ENCODE measurements around the gene ZNF283.
A peak's percentile ranks its signal among the peaks of the same experiment; 100 is the strongest.
"Not testable (repeated sequence)": the region's sequence is repeated elsewhere in the genome, so short reads cannot be mapped to it uniquely, and the experiment has no call there.

Gene ZNF283

DNA sequence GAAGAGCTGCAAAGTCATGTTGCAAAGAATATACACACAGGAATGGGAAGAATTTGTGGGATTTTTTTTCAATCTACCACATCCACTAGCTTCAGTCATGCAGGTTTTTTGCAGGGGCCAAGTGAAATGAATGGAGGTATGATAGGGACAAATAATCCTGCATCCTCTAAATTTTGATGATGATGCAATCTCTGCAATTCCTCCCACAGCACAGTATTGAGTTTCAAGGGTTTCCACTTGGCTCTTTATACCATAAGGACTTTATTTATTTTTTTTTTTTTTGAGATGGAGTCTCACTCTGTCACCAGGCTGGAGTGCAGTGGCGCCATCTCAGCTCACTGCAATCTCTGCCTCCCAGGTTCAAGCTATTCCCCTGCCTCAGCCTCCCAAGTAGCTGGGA is 9.7 kb upstream of the ZNF283 start:
- H3K36me3 ChIP-seq (ENCODE audit: control insufficient read depth, insufficient read depth, low read length); H3K9me3 ChIP-seq (ENCODE audit: control insufficient read depth, low read length); H3K4me3 ChIP-seq (ENCODE audit: extremely low read depth, insufficient read depth, low read length, poor library complexity, severe bottlenecking); H3K4me1 ChIP-seq (ENCODE audit: control insufficient read depth, insufficient read depth, low read length, poor library complexity, severe bottlenecking); H3K27ac ChIP-seq (ENCODE audit: low read depth, low read length, severe bottlenecking): not testable (repeated sequence)
- WGBS, 2 experiments (ENCODE audit: insufficient coverage in 2 of 2) = no CpG with 5 or more reads among the region's 1 CpG

DNA sequence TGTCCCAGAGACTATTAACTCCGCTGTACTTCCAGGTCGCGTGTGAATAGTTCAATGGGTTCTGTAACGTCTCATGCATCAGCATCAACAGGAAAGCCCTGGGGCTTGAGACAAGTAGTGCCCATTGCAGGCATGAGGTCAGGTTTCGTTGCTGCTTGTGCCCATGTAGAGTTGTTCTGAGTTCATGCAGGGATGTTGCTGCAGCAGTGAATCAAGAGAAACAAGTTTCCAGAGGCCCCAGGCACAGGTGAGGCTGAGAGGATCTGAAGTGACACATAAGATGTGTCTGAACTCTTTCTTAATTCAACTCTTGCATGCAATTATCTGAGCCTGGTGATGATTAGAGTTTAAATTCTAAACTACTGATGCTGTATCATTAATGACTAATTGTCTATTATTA is 8.6 kb upstream of the ZNF283 start:
- Histone ChIP-seq H3K4me3 (ENCODE audit: extremely low read depth, insufficient read depth, low read length, poor library complexity, severe bottlenecking) (no peak overlapping the region), H3K36me3 (ENCODE audit: control insufficient read depth, insufficient read depth, low read length) (no peaks in the 10 kb centered on the region), H3K27ac (ENCODE audit: low read depth, low read length, severe bottlenecking) (no peak overlapping the region), H3K4me1 (ENCODE audit: control insufficient read depth, insufficient read depth, low read length, poor library complexity, severe bottlenecking) (no peaks in the 10 kb centered on the region), H3K9me3 (ENCODE audit: control insufficient read depth, low read length) (no peaks in the 10 kb centered on the region)
- WGBS, 2 experiments (ENCODE audit: insufficient coverage in 2 of 2) = 69 to 83% methylated on average over 5 of the region's 5 CpGs

DNA sequence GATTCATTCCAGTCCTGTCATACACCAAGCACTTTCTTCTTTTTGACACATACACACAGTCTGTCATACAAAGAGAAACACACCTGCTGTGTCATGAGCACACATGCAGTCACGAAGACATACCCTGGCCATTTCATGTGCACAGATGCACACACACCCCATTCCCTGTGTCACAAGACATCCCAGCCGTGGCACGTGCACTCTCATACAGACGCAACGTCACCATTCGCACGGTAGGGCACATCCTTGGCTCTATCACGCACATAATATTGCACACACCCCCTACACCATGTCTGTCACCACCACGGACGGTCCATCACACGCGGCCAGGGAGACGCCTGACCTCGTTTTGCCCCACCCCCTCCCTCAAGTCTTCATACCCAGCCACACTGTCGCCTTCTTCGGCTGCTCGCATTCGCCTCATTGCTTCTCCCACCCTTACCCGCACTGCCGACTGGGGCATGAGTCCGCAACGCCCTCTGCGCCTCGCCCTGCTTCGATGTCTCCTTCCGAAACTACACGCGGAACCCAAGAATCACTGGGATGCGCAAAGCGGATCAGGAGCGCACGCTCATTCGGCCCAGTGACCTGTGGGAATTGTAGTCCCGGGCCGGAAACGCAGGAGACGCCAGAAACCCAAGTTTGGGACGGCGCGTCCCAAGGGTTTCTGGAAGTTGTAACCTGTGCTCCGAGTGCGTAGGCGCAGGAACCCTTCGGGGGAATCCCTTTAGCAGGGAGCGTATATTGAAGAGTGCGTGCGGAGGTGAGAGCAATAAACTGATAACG is 6.8 kb upstream of the ZNF283 start:
- Histone ChIP-seq H3K36me3 (ENCODE audit: control insufficient read depth, insufficient read depth, low read length) (no peaks in the 10 kb centered on the region), H3K27ac (ENCODE audit: low read depth, low read length, severe bottlenecking) (no peak overlapping the region), H3K4me1 (ENCODE audit: control insufficient read depth, insufficient read depth, low read length, poor library complexity, severe bottlenecking) (no peaks in the 10 kb centered on the region), H3K9me3 (ENCODE audit: control insufficient read depth, low read length) (no peaks in the 10 kb centered on the region), H3K4me3 (ENCODE audit: extremely low read depth, insufficient read depth, low read length, poor library complexity, severe bottlenecking) (no peak overlapping the region)
- WGBS, 2 experiments (ENCODE audit: insufficient coverage in 2 of 2) = 90% methylated on average over 36 to 47 of the region's 48 CpGs

DNA sequence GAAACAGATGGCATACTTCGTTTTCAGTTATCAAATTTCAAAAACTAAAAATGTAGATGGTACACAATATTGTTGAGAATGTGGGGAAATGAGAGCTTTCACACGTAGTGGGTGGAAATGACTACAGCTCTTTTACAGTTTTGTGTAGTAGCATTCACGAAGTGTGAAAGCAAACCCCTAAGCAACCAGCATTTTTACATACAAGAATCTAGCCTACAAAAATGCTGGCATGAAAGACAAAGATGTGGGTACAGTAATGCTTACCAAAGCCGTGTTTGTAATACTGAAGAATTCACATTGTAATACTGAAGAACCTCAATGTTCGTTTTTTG is 6.3 kb upstream of the ZNF283 start:
- Histone ChIP-seq H3K36me3 (ENCODE audit: control insufficient read depth, insufficient read depth, low read length) (no peaks in the 10 kb centered on the region), H3K4me1 (ENCODE audit: control insufficient read depth, insufficient read depth, low read length, poor library complexity, severe bottlenecking) (no peaks in the 10 kb centered on the region), H3K27ac (ENCODE audit: low read depth, low read length, severe bottlenecking) (no peak overlapping the region), H3K9me3 (ENCODE audit: control insufficient read depth, low read length) (no peaks in the 10 kb centered on the region), H3K4me3 (ENCODE audit: extremely low read depth, insufficient read depth, low read length, poor library complexity, severe bottlenecking) (no peak overlapping the region)
- 83 to 90% methylated on average over 1 to 2 of the region's 5 CpGs for WGBS, 2 experiments (ENCODE audit: insufficient coverage in 2 of 2)

DNA sequence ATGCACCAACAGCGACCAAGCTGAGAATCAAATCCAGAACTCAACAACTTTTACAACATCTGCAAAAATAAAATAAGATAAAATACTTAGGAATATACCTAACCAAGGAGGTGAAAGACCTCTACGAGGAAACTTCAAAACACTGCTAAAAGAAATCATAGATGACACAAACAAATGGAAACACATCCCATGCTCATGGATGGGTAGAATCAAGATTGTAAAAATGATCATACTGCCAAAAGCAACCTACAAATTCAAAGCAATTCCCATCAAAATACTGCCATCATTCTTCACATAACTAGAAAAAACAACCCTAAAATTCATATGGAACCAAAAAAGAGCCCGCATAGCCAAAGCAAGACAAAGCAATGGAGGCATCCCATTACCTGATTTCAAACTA is 3.3 kb upstream of the ZNF283 start:
- 86 to 100% methylated on average over 1 of the region's 3 CpGs for WGBS, 2 experiments (ENCODE audit: insufficient coverage in 2 of 2)
- not testable (repeated sequence) for H3K27ac ChIP-seq (ENCODE audit: low read depth, low read length, severe bottlenecking); H3K4me1 ChIP-seq (ENCODE audit: control insufficient read depth, insufficient read depth, low read length, poor library complexity, severe bottlenecking); H3K4me3 ChIP-seq (ENCODE audit: extremely low read depth, insufficient read depth, low read length, poor library complexity, severe bottlenecking); H3K36me3 ChIP-seq (ENCODE audit: control insufficient read depth, insufficient read depth, low read length); H3K9me3 ChIP-seq (ENCODE audit: control insufficient read depth, low read length)

DNA sequence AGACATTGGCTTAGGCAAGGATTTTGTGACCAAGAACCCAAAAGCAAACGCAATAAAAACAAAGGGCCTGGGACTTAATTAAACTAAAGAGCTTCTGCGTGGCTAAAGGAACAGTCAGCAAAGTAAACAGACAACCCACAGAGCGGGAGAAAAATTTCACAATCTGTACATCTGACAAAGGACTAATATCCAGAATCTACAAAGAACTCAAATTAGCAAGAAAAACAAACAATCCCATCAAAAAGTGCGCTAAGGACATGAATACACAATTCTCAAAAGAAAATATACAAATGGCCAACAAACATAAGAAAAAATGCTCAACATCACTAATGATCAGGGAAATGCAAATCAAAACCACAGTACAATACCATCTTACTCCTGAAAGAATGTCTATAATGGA is 2.5 kb upstream of the ZNF283 start:
- H3K4me1 ChIP-seq (ENCODE audit: control insufficient read depth, insufficient read depth, low read length, poor library complexity, severe bottlenecking); H3K27ac ChIP-seq (ENCODE audit: low read depth, low read length, severe bottlenecking); H3K9me3 ChIP-seq (ENCODE audit: control insufficient read depth, low read length); H3K4me3 ChIP-seq (ENCODE audit: extremely low read depth, insufficient read depth, low read length, poor library complexity, severe bottlenecking): not testable (repeated sequence)
- peaks cover 16% of the 10 kb centered on the region for H3K36me3 ChIP-seq (ENCODE audit: control insufficient read depth, insufficient read depth, low read length)
- WGBS, 2 experiments (ENCODE audit: insufficient coverage in 2 of 2) = 60 to 61% methylated on average over 1 to 4 of the region's 4 CpGs

DNA sequence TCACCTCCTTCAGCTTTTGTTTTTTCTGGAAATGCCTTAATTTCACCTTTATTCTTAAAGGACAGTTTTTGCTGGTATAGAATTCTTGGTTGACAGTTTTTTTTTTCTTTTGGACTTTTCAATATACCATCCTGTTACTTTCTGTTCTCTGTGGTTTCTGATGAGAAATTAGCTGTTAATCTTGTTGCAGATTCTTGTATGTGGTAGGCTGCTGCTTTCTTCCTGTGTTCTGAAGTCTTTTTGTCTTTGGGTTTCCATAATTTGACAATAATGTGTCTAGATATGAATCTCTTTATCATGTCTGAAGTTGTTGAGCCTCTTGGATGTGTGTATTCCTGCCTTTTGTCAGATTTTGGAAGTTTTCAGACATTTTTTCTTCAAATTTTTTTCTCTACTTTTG is 12.0 kb downstream of the ZNF283 start:
- no peaks in the 10 kb centered on the region for H3K4me1 ChIP-seq (ENCODE audit: control insufficient read depth, insufficient read depth, low read length, poor library complexity, severe bottlenecking)
- H3K36me3 ChIP-seq (ENCODE audit: control insufficient read depth, insufficient read depth, low read length) = peaks cover 84% of the 10 kb centered on the region
- no peak overlapping the region for H3K27ac ChIP-seq (ENCODE audit: low read depth, low read length, severe bottlenecking)
- peaks cover 38% of the 10 kb centered on the region for H3K9me3 ChIP-seq (ENCODE audit: control insufficient read depth, low read length)
- H3K4me3 ChIP-seq (ENCODE audit: extremely low read depth, insufficient read depth, low read length, poor library complexity, severe bottlenecking) = no peak overlapping the region

DNA sequence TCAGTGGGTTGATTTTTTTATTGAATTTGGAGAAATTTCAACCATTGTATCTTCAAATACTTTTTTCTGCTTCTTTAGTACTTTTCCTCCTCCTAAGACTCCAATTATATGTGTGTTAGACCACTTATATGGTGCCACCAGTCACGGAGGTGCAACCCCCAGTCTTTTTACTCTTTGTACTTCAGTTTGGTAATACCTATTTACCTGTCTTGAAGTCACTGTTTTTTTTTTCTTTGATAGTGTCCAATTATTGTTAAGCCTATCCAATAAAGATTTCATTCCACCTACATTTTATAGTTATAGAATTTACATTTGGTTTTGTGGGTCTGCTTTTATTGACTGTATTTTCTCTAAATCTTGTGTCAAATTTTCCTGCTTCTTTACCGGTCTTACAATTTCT is 14.9 kb downstream of the ZNF283 start:
- H3K27ac ChIP-seq (ENCODE audit: low read depth, low read length, severe bottlenecking) = no peak overlapping the region
- WGBS, 2 experiments (ENCODE audit: insufficient coverage in 2 of 2) = no CpG with 5 or more reads among the region's 2 CpGs
- peaks cover 76% of the 10 kb centered on the region for H3K36me3 ChIP-seq (ENCODE audit: control insufficient read depth, insufficient read depth, low read length)
- no peak overlapping the region for H3K4me3 ChIP-seq (ENCODE audit: extremely low read depth, insufficient read depth, low read length, poor library complexity, severe bottlenecking)
- H3K9me3 ChIP-seq (ENCODE audit: control insufficient read depth, low read length) = peaks cover 49% of the 10 kb centered on the region
- no peaks in the 10 kb centered on the region for H3K4me1 ChIP-seq (ENCODE audit: control insufficient read depth, insufficient read depth, low read length, poor library complexity, severe bottlenecking)

DNA sequence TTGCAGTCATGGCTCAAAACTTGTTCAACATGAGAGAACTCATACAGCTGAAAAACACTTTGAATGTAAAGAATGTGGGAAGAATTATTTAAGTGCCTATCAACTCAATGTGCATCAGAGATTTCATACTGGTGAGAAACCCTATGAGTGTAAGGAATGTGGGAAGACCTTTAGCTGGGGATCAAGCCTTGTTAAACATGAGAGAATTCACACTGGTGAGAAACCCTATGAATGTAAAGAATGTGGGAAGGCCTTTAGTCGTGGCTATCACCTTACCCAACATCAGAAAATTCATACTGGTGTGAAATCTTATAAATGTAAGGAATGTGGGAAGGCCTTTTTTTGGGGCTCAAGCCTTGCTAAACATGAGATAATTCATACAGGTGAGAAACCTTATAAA is 20.1 kb downstream of the ZNF283 start:
- WGBS, 2 experiments (ENCODE audit: insufficient coverage in 2 of 2) = no CpG with 5 or more reads among the region's 1 CpG

DNA sequence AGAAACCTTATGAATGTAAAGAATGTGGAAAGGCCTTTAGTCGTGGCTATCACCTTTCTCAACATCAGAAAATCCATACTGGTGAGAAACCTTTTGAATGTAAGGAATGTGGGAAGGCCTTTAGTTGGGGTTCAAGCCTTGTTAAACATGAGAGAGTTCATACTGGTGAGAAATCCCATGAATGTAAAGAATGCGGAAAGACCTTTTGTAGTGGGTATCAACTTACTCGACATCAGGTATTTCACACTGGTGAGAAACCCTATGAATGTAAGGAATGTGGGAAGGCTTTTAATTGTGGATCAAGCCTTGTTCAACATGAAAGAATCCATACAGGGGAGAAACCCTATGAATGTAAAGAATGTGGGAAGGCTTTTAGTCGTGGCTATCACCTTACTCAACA is 20.8 kb downstream of the ZNF283 start:
- 100% methylated on average over 2 of the region's 4 CpGs; no CpG with 5 or more reads in 1 of the 2 experiments for WGBS, 2 experiments (ENCODE audit: insufficient coverage in 2 of 2)
- Histone ChIP-seq H3K4me3 (ENCODE audit: extremely low read depth, insufficient read depth, low read length, poor library complexity, severe bottlenecking) (no peak overlapping the region), H3K36me3 (ENCODE audit: control insufficient read depth, insufficient read depth, low read length) (peaks cover 49% of the 10 kb centered on the region), H3K9me3 (ENCODE audit: control insufficient read depth, low read length) (peaks cover 60% of the 10 kb centered on the region), H3K4me1 (ENCODE audit: control insufficient read depth, insufficient read depth, low read length, poor library complexity, severe bottlenecking) (no peaks in the 10 kb centered on the region), H3K27ac (ENCODE audit: low read depth, low read length, severe bottlenecking) (no peak overlapping the region)

More for the DNA sequence above, 20.1 kb downstream of the ZNF283 start:
- H3K4me3 ChIP-seq (ENCODE audit: extremely low read depth, insufficient read depth, low read length, poor library complexity, severe bottlenecking) = no peak overlapping the region
- H3K36me3 ChIP-seq (ENCODE audit: control insufficient read depth, insufficient read depth, low read length) = peaks cover 55% of the 10 kb centered on the region
- H3K27ac ChIP-seq (ENCODE audit: low read depth, low read length, severe bottlenecking) = peak overlapping the region; percentile 55
- H3K9me3 ChIP-seq (ENCODE audit: control insufficient read depth, low read length) = peaks cover 66% of the 10 kb centered on the region
- H3K4me1 ChIP-seq (ENCODE audit: control insufficient read depth, insufficient read depth, low read length, poor library complexity, severe bottlenecking) = no peaks in the 10 kb centered on the region

DNA sequence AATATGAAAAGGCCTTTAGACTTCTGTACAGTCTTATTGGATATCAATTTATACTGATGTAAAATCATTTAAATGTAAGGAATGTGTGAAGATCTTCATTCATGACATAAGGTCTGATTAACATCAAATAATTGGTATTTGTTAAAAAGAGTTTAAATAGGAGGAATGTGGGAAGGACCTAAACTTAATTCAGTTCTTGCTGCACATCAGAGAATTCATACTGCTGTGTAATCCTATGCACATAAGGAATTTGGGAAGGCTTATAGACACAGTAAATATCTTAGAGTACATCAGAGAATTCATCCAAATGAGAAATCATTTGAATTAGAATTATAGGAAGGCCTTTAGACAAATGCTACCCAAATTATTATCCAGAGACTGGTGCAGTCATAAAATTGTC is 21.7 kb downstream of the ZNF283 start:
- Histone ChIP-seq H3K9me3 (ENCODE audit: control insufficient read depth, low read length) (peaks cover 55% of the 10 kb centered on the region), H3K4me3 (ENCODE audit: extremely low read depth, insufficient read depth, low read length, poor library complexity, severe bottlenecking) (no peak overlapping the region), H3K27ac (ENCODE audit: low read depth, low read length, severe bottlenecking) (no peak overlapping the region), H3K36me3 (ENCODE audit: control insufficient read depth, insufficient read depth, low read length) (peaks cover 40% of the 10 kb centered on the region), H3K4me1 (ENCODE audit: control insufficient read depth, insufficient read depth, low read length, poor library complexity, severe bottlenecking) (no peaks in the 10 kb centered on the region)
